ENCODE measurements around the gene TEX261.
"Not testable (repeated sequence)": the region's sequence is repeated elsewhere in the genome, so short reads cannot be mapped to it uniquely, and the experiment has no call there.

GRCh38 chr2:71019989-71020388 lies 25.3 kb upstream of the TEX261 start:
- not testable (repeated sequence) for TF ChIP-seq SUZ12 (IDR thresholded peaks at IDR 0.05; ENCODE audit: extremely low read depth, insufficient read depth, insufficient read length); ZNF274 (IDR thresholded peaks at IDR 0.05; ENCODE audit: low read depth, low read length)

Data from NT2/D1 (cell line).